K562 (cell line): ENCODE measurements around the gene CDAN1. TPM values are rescaled to one million over a fixed set of nuclear protein-coding genes. Genes with fewer than 3 reads are reported as not detected.

Experiments
- CREBBP ChIP-seq: IDR thresholded peaks from one replicate; pipeline ENCODE4 v1.6.1; 2012; ENCODE audit warnings: low read depth, mild to moderate bottlenecking, control low read depth, inconsistent platforms, low read length
- ETV1 ChIP-seq: fragments of 450-650 bp; conservative IDR thresholded peaks from 2 replicates; pipeline ENCODE4 v1.6.1; 2016; ENCODE audit warnings: missing genetic modification characterization, control low read depth, low read depth, missing compliant biosample characterization
- HSF4 ChIP-seq: fragments of 250-450 bp; sonication (Bioruptor Pico); IDR thresholded peaks from 2 replicates; pipeline ENCODE4 v2.1.2; 2022; ENCODE audit warnings: mild to moderate bottlenecking, moderate library complexity, borderline replicate concordance
- MECOM ChIP-seq: fragments of 250-450 bp; sonication (Bioruptor Pico); IDR thresholded peaks from 2 replicates; pipeline ENCODE4 v1.8.0; 2022; ENCODE audit warnings: inconsistent platforms
- MYNN ChIP-seq, 2 experiments: sonication (generic); formaldehyde crosslinking in 1 of 2; IDR thresholded peaks; 2 replicates each; pipeline versions ENCODE4 v1.5.0 to v1.6.1; 2016 to 2020; ENCODE audit warnings: antibody characterized with exemption in 1 of 2, missing genetic modification reagents in 1 of 2
- NELFE ChIP-seq: IDR thresholded peaks from 2 replicates; pipeline ENCODE4 v1.6.1; 2011; ENCODE audit warnings: mild to moderate bottlenecking; ENCODE audit not compliant: insufficient read depth, insufficient read length
- OTX1 ChIP-seq: fragments of 450-650 bp; formaldehyde crosslinking; IDR thresholded peaks from 2 replicates; pipeline ENCODE4 v1.4.0; 2022; ENCODE audit warnings: mild to moderate bottlenecking
- POLR2AphosphoS2 ChIP-seq: IDR thresholded peaks from 2 replicates; pipeline ENCODE4 v1.6.1; 2012; ENCODE audit warnings: low read length, improper control_type of control experiment
- POLR3G ChIP-seq: IDR thresholded peaks from 2 replicates; pipeline ENCODE4 v1.6.1; 2011; ENCODE audit not compliant: insufficient read length, insufficient replicate concordance; ENCODE audit errors: extremely low read depth
- PYGO2 ChIP-seq: fragments of 450-650 bp; IDR thresholded peaks from 2 replicates; pipeline ENCODE4 v1.6.1; 2016; ENCODE audit warnings: mild to moderate bottlenecking, missing genetic modification characterization, moderate library complexity, missing compliant biosample characterization
- SMAD3 ChIP-seq: fragments of 450-650 bp; formaldehyde crosslinking; conservative IDR thresholded peaks from 2 replicates; pipeline ENCODE4 v1.4.0; 2020; ENCODE audit warnings: mild to moderate bottlenecking
- TCFL5 ChIP-seq: fragments of 250-450 bp; sonication (Bioruptor Pico); conservative IDR thresholded peaks from 2 replicates; pipeline ENCODE4 v1.6.1; 2021; ENCODE audit warnings: mild to moderate bottlenecking, moderate library complexity, matching md5 sums
- polyA plus RNA-seq, 8 experiments: library from polyadenylated mRNA; depleted of rRNA in 4 of 8; stranded (reverse) in 5 of 8; unstranded in 3 of 8; fragments of >200 nt; fragmentation: Nextera tagmentation in 2 of 8; fragmentation: Illumina TruSeq in 1 of 8; extraction: Ambion mirVana in 2 of 8; extraction: Trizol in 1 of 8; gene quantifications; 2 replicates each; pipeline versions ENCODE4 v1.2.1 to v1.2.3, GENCODE V29; 2011 to 2014; ENCODE audit warnings: inconsistent platforms in 1 of 8, missing spikeins in 1 of 8
- total RNA-seq, 7 experiments: library from RNA; depleted of rRNA in 6 of 7; stranded (reverse); fragments of >200 nt in 6 of 7; fragmentation: Illumina TruSeq in 2 of 7; extraction: Trizol in 2 of 7; gene quantifications; 2 replicates each; pipeline versions ENCODE4 v1.2.1 to v1.2.3, GENCODE V29; 2011 to 2021; ENCODE audit warnings: low replicate concordance in 1 of 7
- TF ChIP-seq, protein P1 (sequence below), 2 experiments: fragments of 450-650 bp; IDR thresholded peaks; 2 replicates each; pipeline ENCODE4 v1.6.1; 2016; ENCODE audit warnings: mild to moderate bottlenecking in 2 of 2, borderline replicate concordance in 1 of 2, low read depth in 1 of 2, moderate library complexity in 1 of 2
- TF ChIP-seq, protein P2 (sequence below): fragments of 450-650 bp; formaldehyde crosslinking; IDR thresholded peaks from 2 replicates; pipeline ENCODE4 v1.4.0; 2020; ENCODE audit warnings: mild to moderate bottlenecking, moderate library complexity

Gene CDAN1
- total and polyA plus RNA-seq, 9 of the 15 experiments (the other 6 are each of a cell fraction or from before 2014, with no cell fraction given), result 1.6 to 34.4 (median 13.8) TPM

GRCh38 chr15:42730135-42730534 is 6.8 kb downstream of the CDAN1 start (continued):
- TF ChIP-seq, protein P1, sequence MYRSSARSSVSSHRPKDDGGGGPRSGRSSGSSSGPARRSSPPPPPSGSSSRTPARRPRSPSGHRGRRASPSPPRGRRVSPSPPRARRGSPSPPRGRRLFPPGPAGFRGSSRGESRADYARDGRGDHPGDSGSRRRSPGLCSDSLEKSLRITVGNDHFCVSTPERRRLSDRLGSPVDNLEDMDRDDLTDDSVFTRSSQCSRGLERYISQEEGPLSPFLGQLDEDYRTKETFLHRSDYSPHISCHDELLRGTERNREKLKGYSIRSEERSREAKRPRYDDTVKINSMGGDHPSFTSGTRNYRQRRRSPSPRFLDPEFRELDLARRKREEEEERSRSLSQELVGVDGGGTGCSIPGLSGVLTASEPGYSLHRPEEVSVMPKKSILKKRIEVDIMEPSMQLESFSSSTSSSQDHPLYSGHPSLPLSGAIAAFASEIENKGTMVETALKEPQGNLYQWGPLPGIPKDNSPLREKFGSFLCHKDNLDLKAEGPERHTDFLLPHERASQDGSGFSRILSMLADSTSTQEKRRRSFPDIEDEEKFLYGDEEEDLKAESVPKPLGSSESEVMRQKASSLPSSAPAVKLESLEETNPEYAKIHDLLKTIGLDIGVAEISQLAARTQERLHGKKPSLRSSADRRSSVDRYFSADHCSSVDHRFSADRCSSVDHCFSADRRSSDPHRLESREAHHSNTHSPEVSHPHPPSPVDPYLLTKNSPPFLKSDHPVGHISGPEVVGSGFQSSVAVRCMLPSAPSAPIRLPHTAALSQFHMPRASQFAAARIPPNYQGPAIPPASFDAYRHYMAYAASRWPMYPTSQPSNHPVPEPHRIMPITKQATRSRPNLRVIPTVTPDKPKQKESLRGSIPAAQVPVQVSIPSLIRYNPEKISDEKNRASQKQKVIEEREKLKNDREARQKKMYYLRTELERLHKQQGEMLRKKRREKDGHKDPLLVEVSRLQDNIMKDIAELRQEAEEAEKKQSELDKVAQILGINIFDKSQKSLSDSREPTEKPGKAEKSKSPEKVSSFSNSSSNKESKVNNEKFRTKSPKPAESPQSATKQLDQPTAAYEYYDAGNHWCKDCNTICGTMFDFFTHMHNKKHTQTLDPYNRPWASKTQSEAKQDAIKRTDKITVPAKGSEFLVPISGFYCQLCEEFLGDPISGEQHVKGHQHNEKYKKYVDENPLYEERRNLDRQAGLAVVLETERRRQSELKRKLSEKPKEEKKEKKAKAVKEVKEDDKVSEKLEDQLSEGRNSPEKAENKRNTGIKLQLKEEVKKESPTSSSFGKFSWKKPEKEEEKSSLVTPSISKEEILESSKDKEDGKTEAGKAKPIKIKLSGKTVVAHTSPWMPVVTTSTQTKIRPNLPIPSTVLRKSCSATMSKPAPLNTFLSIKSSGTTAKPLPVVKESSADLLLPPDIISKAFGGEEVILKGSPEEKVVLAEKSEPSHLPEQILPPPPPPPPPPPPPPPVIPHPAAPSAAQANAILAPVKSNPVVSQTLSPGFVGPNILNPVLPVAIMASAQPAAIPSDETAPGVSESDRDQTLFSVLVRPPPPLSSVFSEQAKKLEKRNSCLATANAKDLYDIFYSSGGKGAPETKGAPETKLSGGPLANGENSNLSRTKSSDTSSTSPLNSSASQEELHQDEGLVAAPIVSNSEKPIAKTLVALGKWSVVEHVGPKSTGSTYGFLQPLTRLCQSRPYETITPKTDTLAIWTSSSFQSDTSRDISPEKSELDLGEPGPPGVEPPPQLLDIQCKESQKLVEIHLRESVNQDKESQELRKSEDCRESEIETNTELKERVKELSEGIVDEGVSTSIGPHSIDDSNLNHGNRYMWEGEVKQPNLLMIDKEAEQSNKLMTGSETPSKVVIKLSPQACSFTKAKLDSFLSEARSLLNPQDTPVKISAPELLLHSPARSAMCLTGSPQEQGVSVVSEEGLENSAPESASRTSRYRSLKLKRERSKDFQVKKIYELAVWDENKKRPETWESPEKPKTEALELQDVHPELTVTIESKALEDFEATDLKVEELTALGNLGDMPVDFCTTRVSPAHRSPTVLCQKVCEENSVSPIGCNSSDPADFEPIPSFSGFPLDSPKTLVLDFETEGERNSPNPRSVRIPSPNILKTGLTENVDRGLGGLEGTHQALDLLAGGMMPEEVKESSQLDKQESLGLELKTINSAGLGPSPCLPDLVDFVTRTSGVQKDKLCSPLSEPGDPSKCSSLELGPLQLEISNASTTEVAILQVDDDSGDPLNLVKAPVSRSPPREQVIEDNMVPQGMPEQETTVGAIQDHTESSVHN (IDR thresholded peaks at IDR 0.05; ENCODE audit: borderline replicate concordance in 1 of 2, low read depth in 1 of 2), result no peak
- no peak for TF ChIP-seq TCFL5 (CRISPR knock-in tag)
- no peak for TF ChIP-seq CREBBP
- no peak for TF ChIP-seq NELFE
- TF ChIP-seq MYNN (IDR thresholded peaks at IDR 0.05), result no peak
- TF ChIP-seq MYNN (CRISPR knock-in tag; IDR thresholded peaks at IDR 0.05), result no peak
- no peak for TF ChIP-seq SMAD3 (CRISPR knock-in tag)
- TF ChIP-seq, protein P2, sequence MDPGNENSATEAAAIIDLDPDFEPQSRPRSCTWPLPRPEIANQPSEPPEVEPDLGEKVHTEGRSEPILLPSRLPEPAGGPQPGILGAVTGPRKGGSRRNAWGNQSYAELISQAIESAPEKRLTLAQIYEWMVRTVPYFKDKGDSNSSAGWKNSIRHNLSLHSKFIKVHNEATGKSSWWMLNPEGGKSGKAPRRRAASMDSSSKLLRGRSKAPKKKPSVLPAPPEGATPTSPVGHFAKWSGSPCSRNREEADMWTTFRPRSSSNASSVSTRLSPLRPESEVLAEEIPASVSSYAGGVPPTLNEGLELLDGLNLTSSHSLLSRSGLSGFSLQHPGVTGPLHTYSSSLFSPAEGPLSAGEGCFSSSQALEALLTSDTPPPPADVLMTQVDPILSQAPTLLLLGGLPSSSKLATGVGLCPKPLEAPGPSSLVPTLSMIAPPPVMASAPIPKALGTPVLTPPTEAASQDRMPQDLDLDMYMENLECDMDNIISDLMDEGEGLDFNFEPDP (CRISPR knock-in tag), result no peak
- TF ChIP-seq PYGO2, result no peak
- no peak for TF ChIP-seq HSF4
- TF ChIP-seq MECOM (CRISPR knock-in tag), result no peak
- no peak for TF ChIP-seq POLR3G
- TF ChIP-seq ETV1 (tag), result no peak
- no peak for TF ChIP-seq POLR2AphosphoS2
- no peak for TF ChIP-seq OTX1 (CRISPR knock-in tag)
